OCI-LY7 (cell line): Measurements from ENCODE around the gene SPACA9. TPM values are rescaled to one million over a fixed set of nuclear protein-coding genes. Genes with fewer than 3 reads are reported as not detected.

Experiments
- BruUV-seq: library from RNA; stranded (reverse); fragments of 400-500 nt; replicated peaks from 2 replicates; lab custom pipeline; 2021; lab: Mats Ljungman, UMichigan
- CTCF ChIA-PET: fragments of 300-600 bp; sonication (Branson Sonifier 250); formaldehyde crosslinking; loops from one replicate; lab custom pipeline; 2022; ENCODE audit warnings: antibody characterized with exemption; ENCODE audit not compliant: unreplicated experiment; lab: Charles Lee
- POLR2A ChIA-PET: fragments of 300-600 bp; sonication (Branson Sonifier 250); formaldehyde crosslinking; loops from one replicate; lab custom pipeline; 2022; ENCODE audit warnings: antibody characterized with exemption; lab: Charles Lee
- DNase-seq: peaks from one replicate; pipeline ENCODE4 v3.0.0-alpha.2; 2015; ENCODE audit warnings: low spot score
- H2AFZ ChIP-seq: fragments of 200-600 bp; sonication (generic), shearing (Covaris generic); 2 replicates; pipeline ENCODE4 v1.6.1; 2014; ENCODE audit warnings: mild to moderate bottlenecking, antibody characterized with exemption, low read length, moderate library complexity
- H3K27ac ChIP-seq: fragments of 200-600 bp; sonication (generic); 2 replicates; pipeline ENCODE4 v1.5.1; 2014; ENCODE audit warnings: mixed run types, low read depth, mild to moderate bottlenecking, moderate library complexity, low read length, inconsistent platforms; ENCODE audit not compliant: poor library complexity, severe bottlenecking
- H3K36me3 ChIP-seq: fragments of 200-600 bp; sonication (generic); 2 replicates; pipeline ENCODE4 v1.6.1; 2014; ENCODE audit warnings: mild to moderate bottlenecking, antibody characterized with exemption, low read length, moderate library complexity, mixed read lengths; ENCODE audit not compliant: insufficient read depth
- H3K4me1 ChIP-seq: fragments of 200-600 bp; sonication (generic); 2 replicates; pipeline ENCODE4 v1.5.1; 2014; ENCODE audit warnings: mild to moderate bottlenecking, low read length; ENCODE audit not compliant: insufficient read depth, poor library complexity, severe bottlenecking
- H3K4me2 ChIP-seq: fragments of 200-600 bp; sonication (generic); 2 replicates; pipeline ENCODE4 v1.6.1; 2014; ENCODE audit warnings: mild to moderate bottlenecking, low read length
- H3K4me3 ChIP-seq: fragments of 200-600 bp; sonication (generic); 2 replicates; pipeline ENCODE4 v1.5.1; 2014; ENCODE audit warnings: mild to moderate bottlenecking, low read depth, low read length; ENCODE audit not compliant: poor library complexity, severe bottlenecking
- H3K79me2 ChIP-seq: fragments of 200-600 bp; sonication (generic); 2 replicates; pipeline ENCODE4 v1.6.1; 2016; ENCODE audit warnings: low read depth, mild to moderate bottlenecking, low read length, moderate library complexity, mixed read lengths; ENCODE audit not compliant: insufficient read depth
- H3K9me2 ChIP-seq: fragments of 200-600 bp; sonication (generic); 2 replicates; pipeline ENCODE4 v1.6.1; 2016; ENCODE audit warnings: mild to moderate bottlenecking, low read length, mixed read lengths; ENCODE audit not compliant: insufficient read depth
- H3K9me3 ChIP-seq: fragments of 200-600 bp; sonication (generic); 2 replicates; pipeline ENCODE4 v1.6.1; 2014; ENCODE audit warnings: mild to moderate bottlenecking, mixed run types, low read length, mixed read lengths
- H4K20me1 ChIP-seq: fragments of 200-600 bp; sonication (generic); 2 replicates; pipeline ENCODE4 v1.6.1; 2014; ENCODE audit warnings: mild to moderate bottlenecking, antibody characterized with exemption, low read length, moderate library complexity, mixed read lengths; ENCODE audit not compliant: insufficient read depth
- CTCF ChIP-seq: fragments of 200-600 bp; sonication (generic); conservative IDR thresholded peaks from 2 replicates; pipeline ENCODE4 v1.5.1; 2014; ENCODE audit warnings: mild to moderate bottlenecking, antibody characterized with exemption, low read length, moderate library complexity, mixed read lengths
- EZH2phosphoT487 ChIP-seq: fragments of 200-600 bp; sonication (generic); IDR thresholded peaks from 2 replicates; pipeline ENCODE4 v1.6.1; 2018; ENCODE audit warnings: low read depth, borderline replicate concordance, mild to moderate bottlenecking, mixed run types, antibody characterized with exemption, low read length, moderate library complexity, mixed read lengths
- intact Hi-C: fragments of 100-400 bp; cut with micrococcal nuclease; formaldehyde crosslinking; loops from one replicate; pipeline ENCODE4 v1.10.0; 2022; ENCODE audit not compliant: unreplicated experiment
- total RNA-seq, 2 experiments: library from RNA; depleted of rRNA in 1 of 2; stranded (reverse); fragments of >200 nt in 1 of 2; shearing (Covaris generic) in 1 of 2; gene quantifications; 2 replicates each; pipeline ENCODE4 v1.2.3, GENCODE V29; 2014 to 2022

The SPACA9 gene
- total RNA-seq, 2 experiments from 2014 or later, result 1.1 to 5.7 TPM

DNA sequence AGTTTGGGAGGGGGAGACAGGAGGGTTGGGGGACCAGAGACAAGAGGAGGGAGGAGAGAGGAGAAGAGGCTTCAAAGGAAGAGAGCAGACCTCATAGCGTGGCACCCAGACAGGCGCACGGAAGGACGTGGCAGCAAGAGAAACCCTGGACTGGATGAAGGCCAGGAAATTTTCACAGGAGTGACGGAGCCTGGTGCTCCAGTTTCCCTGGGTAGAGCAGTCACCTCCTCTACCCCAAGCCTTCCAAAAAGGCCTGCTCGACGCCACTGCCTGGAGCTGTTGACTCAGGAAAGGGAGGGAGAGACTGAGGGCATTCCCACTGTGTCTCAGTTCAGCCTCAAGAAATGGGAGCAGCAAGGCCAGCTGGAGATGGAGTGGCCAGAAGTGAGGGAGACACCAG, 19.9 kb upstream of the SPACA9 start:
- no peaks in the 10 kb centered on the region for H4K20me1 ChIP-seq
- POLR2A ChIA-PET, result no interaction called here
- CTCF ChIA-PET, result no interaction called here
- H3K4me2 ChIP-seq, result no peak overlapping the region
- H3K27ac ChIP-seq, result no peak overlapping the region
- H3K79me2 ChIP-seq, result no peaks in the 10 kb centered on the region
- intact Hi-C loops, result no loop called here
- no TSS peak for BruUV-seq
- no peak overlapping the region for H2AFZ ChIP-seq
- no peak for TF ChIP-seq CTCF
- TF ChIP-seq EZH2phosphoT487, result no peak
- H3K4me3 ChIP-seq, result no peak overlapping the region
- no peaks in the 10 kb centered on the region for H3K9me3 ChIP-seq
- no peaks in the 10 kb centered on the region for H3K36me3 ChIP-seq
- H3K4me1 ChIP-seq, result no peaks in the 10 kb centered on the region
- no peaks in the 10 kb centered on the region for H3K9me2 ChIP-seq
- no peak for DNase-seq

GRCh38 chr9:132861666-132862065, 17.0 kb upstream of the SPACA9 start:
- no peaks in the 10 kb centered on the region for H3K9me2 ChIP-seq
- H3K79me2 ChIP-seq, result no peaks in the 10 kb centered on the region
- H2AFZ ChIP-seq, result no peak overlapping the region
- ChIA-PET CTCF (no interaction called here), POLR2A (no interaction called here)
- intact Hi-C loops, result no loop called here
- no TSS peak for BruUV-seq
- H3K4me2 ChIP-seq, result no peak overlapping the region
- no peak overlapping the region for H3K27ac ChIP-seq
- H3K9me3 ChIP-seq, result no peaks in the 10 kb centered on the region
- no peaks in the 10 kb centered on the region for H4K20me1 ChIP-seq
- H3K36me3 ChIP-seq, result no peaks in the 10 kb centered on the region
- DNase-seq, result no peak
- H3K4me3 ChIP-seq, result no peak overlapping the region
- no peaks in the 10 kb centered on the region for H3K4me1 ChIP-seq
- no peak for TF ChIP-seq EZH2phosphoT487

GRCh38 chr9:132862533-132862932, 16.2 kb upstream of the SPACA9 start:
- TF ChIP-seq EZH2phosphoT487, result no peak
- TF ChIP-seq CTCF, result no peak
- Histone ChIP-seq H3K4me3 (no peak overlapping the region), H3K36me3 (no peaks in the 10 kb centered on the region), H4K20me1 (no peaks in the 10 kb centered on the region), H3K4me1 (no peaks in the 10 kb centered on the region), H3K4me2 (no peak overlapping the region), H3K79me2 (no peaks in the 10 kb centered on the region), H3K27ac (no peak overlapping the region), H3K9me2 (no peaks in the 10 kb centered on the region), H2AFZ (no peak overlapping the region), H3K9me3 (no peaks in the 10 kb centered on the region)
- ChIA-PET POLR2A (interaction anchor here (0.6 kb wide), 1 partner anchor 47 kb away, joined by 3 read pairs; no protein-coding TSS in a partner anchor), CTCF (no interaction called here)
- intact Hi-C loops, result no loop called here
- BruUV-seq, result no TSS peak
- no peak for DNase-seq
